Osteocyte (in vitro differentiated cells): ENCODE results near the gene SP2. TPM values are rescaled to one million over a fixed set of nuclear protein-coding genes. Genes with fewer than 3 reads are reported as not detected.

Experiments used
- DNase-seq: peaks from one replicate; pipeline ENCODE4 v3.0.0; 2021; ENCODE audit warnings: mixed read lengths; ENCODE audit not compliant: unreplicated experiment; ENCODE audit errors: extremely low spot score
- H3K27ac Mint-ChIP-seq: one replicate; pipeline ENCODE4 v1.8.0; 2021; ENCODE audit warnings: mild to moderate bottlenecking, mixed read lengths; ENCODE audit not compliant: unreplicated experiment
- H3K27me3 Mint-ChIP-seq: one replicate; pipeline ENCODE4 v1.8.0; 2021; ENCODE audit warnings: mixed read lengths; ENCODE audit not compliant: unreplicated experiment
- H3K36me3 Mint-ChIP-seq: one replicate; pipeline ENCODE4 v1.8.0; 2021; ENCODE audit warnings: mixed read lengths; ENCODE audit not compliant: unreplicated experiment
- H3K4me1 Mint-ChIP-seq: one replicate; pipeline ENCODE4 v1.8.0; 2021; ENCODE audit warnings: mixed read lengths; ENCODE audit not compliant: unreplicated experiment
- H3K4me3 Mint-ChIP-seq: one replicate; pipeline ENCODE4 v1.8.0; 2021; ENCODE audit warnings: mild to moderate bottlenecking, moderate library complexity, mixed read lengths; ENCODE audit not compliant: unreplicated experiment
- H3K9me3 Mint-ChIP-seq: one replicate; pipeline ENCODE4 v1.8.0; 2021; ENCODE audit warnings: mixed read lengths; ENCODE audit not compliant: unreplicated experiment
- CTCF ChIP-seq: fragments of 200-600 bp; sonication (generic); IDR thresholded peaks from 2 replicates; pipeline ENCODE4 v1.5.0; 2021; ENCODE audit warnings: antibody characterized with exemption, mild to moderate bottlenecking, moderate library complexity
- total RNA-seq: library from RNA; stranded (reverse); gene quantifications from 2 replicates; pipeline ENCODE4 v1.2.1, GENCODE V29; 2021

SP2 gene
- total RNA-seq, 1 donor from 2014 or later: 19.9 TPM

GRCh38 chr17:47970725-47971499 is 74.9 kb downstream of the SP2 start, which contains the start of gene CDK5RAP3:
Gene CDK5RAP3, plus strand, starts transcription at chr17:47971113. Its CDS starts 34 bp downstream, at chr17:47971147.
- peak; percentile 92 for TF ChIP-seq CTCF
- peaks cover 27% of the 10 kb centered on the region for H3K4me1 Mint-ChIP-seq
- no peaks in the 10 kb centered on the region for H3K27me3 Mint-ChIP-seq
- H3K9me3 Mint-ChIP-seq: no peaks in the 10 kb centered on the region
- peaks cover 16% of the 10 kb centered on the region for H3K36me3 Mint-ChIP-seq
- peak within 1 kb of the TSS; percentile 97 for H3K4me3 Mint-ChIP-seq
- peak within 1 kb of the TSS; percentile 93 for H3K27ac Mint-ChIP-seq
- DNase-seq: peak; percentile 100

- H3K9me3 Mint-ChIP-seq: no peaks in the 10 kb centered on the region
- DNase-seq: no peak
- H3K4me1 Mint-ChIP-seq: peaks cover 18% of the 10 kb centered on the region
- H3K4me3 Mint-ChIP-seq: no peak overlapping the region
- H3K36me3 Mint-ChIP-seq: peaks cover 24% of the 10 kb centered on the region
- H3K27ac Mint-ChIP-seq: no peak overlapping the region
- H3K27me3 Mint-ChIP-seq: no peaks in the 10 kb centered on the region
- no peak for TF ChIP-seq CTCF
Observed at GRCh38 chr17:47973541-47973940, 77.5 kb downstream of the SP2 start.

- no peak for TF ChIP-seq CTCF
- Mint-ChIP-seq H3K4me3 (no peak overlapping the region), H3K36me3 (peaks cover 37% of the 10 kb centered on the region), H3K27ac (no peak overlapping the region), H3K9me3 (no peaks in the 10 kb centered on the region), H3K27me3 (no peaks in the 10 kb centered on the region), H3K4me1 (peaks cover 11% of the 10 kb centered on the region)
- no peak for DNase-seq
Observed at GRCh38 chr17:47975189-47975822, 79.3 kb downstream of the SP2 start.

- DNase-seq: no peak
- Mint-ChIP-seq H3K4me1 (peaks cover 8% of the 10 kb centered on the region), H3K9me3 (no peaks in the 10 kb centered on the region), H3K4me3 (no peak overlapping the region), H3K27ac (no peak overlapping the region), H3K27me3 (no peaks in the 10 kb centered on the region), H3K36me3 (peaks cover 41% of the 10 kb centered on the region)
- TF ChIP-seq CTCF: no peak
Observed at GRCh38 chr17:47975823-47976205, 79.8 kb downstream of the SP2 start.

GRCh38 chr17:47978324-47978723 is 82.3 kb downstream of the SP2 start:
- Mint-ChIP-seq H3K9me3 (no peaks in the 10 kb centered on the region), H3K27me3 (no peaks in the 10 kb centered on the region), H3K36me3 (peaks cover 43% of the 10 kb centered on the region), H3K4me3 (no peak overlapping the region), H3K4me1 (no peaks in the 10 kb centered on the region), H3K27ac (no peak overlapping the region)
- no peak for DNase-seq
- TF ChIP-seq CTCF: peak; percentile 87
